Activated T-cell treated with anti-CD3 and anti-CD28 coated beads, Interleukin-2, amount 50 U/mL, for 72 hours (primary cell): Measurements from ENCODE around the gene CENPB. TPM values are rescaled to one million over a fixed set of nuclear protein-coding genes. Genes with fewer than 3 reads are reported as not detected.
A peak's percentile ranks its signal among the peaks of the same experiment; 100 is the strongest.

Experiments used
- ATAC-seq, 2 donors: fragments of 150-1000 bp; cut with Tn5 transposase; replicated peaks in 1 of 2; 2 replicates each; pipeline ENCODE4 v1.10.0; 2021; ENCODE audit warnings: moderate library complexity in 2 of 2, mild to moderate bottlenecking in 1 of 2
- DNase-seq, 2 donors: peaks; one replicate each; pipeline ENCODE4 v3.0.0; 2021 to 2022; ENCODE audit warnings: mixed read lengths in 1 of 2
- H3K27ac Mint-ChIP-seq: one replicate; pipeline ENCODE4 v1.8.0; 2022; ENCODE audit warnings: mild to moderate bottlenecking, moderate library complexity, mixed read lengths
- H3K27me3 Mint-ChIP-seq: one replicate; pipeline ENCODE4 v1.8.0; 2022; ENCODE audit warnings: low read depth, mixed read lengths
- H3K36me3 Mint-ChIP-seq, 2 donors: one replicate each; pipeline ENCODE4 v1.8.0; 2022; ENCODE audit warnings: mixed read lengths in 2 of 2, mild to moderate bottlenecking in 1 of 2; ENCODE audit not compliant: insufficient read depth in 2 of 2
- H3K4me1 Mint-ChIP-seq: one replicate; pipeline ENCODE4 v1.8.0; 2022; ENCODE audit warnings: low read depth, mixed read lengths
- H3K4me3 Mint-ChIP-seq, 2 donors: one replicate each; pipeline ENCODE4 v1.8.0; 2022; ENCODE audit warnings: mild to moderate bottlenecking in 2 of 2, mixed read lengths in 2 of 2, moderate library complexity in 2 of 2
- H3K9me3 Mint-ChIP-seq, 2 donors: one replicate each; pipeline ENCODE4 v1.8.0; 2022; ENCODE audit warnings: mixed read lengths in 2 of 2
- total RNA-seq, 2 donors: library from RNA; stranded (reverse); gene quantifications; one replicate each; pipeline ENCODE4 v1.2.3, GENCODE V29; 2022

Gene CENPB
- total RNA-seq, 2 donors from 2014 or later = 30.4 to 31.5 TPM

DNA sequence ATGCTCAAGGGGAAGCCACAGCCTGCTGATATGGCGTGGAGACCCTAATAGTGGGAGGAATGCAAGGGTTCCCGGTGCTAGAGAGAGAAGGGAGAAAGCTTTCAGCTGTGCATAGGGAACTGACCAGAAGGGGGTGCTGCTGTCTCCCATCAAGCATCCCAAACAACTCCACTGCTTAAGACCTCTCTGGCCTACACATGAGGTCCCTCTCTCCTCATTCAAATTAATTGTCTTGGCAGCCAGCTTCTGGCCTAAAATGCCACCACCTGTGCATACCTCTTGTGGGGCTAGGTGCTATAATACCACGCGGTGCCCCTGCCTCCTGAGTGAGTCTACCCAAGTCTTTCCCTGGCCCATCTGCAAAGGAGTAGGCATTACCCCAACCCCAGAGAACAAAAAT is 33.4 kb downstream of the CENPB start:
- ATAC-seq = peak; percentile 35 to 62
- Mint-ChIP-seq H3K9me3 (no peaks in the 10 kb centered on the region), H3K4me1 (peaks cover 13% of the 10 kb centered on the region), H3K4me3 (no peak overlapping the region), H3K36me3 (peaks cover 0 to 4% of the 10 kb centered on the region in 2 donors), H3K27me3 (no peaks in the 10 kb centered on the region), H3K27ac (no peak overlapping the region)
- DNase-seq = peak; percentile 60 to 68

DNA sequence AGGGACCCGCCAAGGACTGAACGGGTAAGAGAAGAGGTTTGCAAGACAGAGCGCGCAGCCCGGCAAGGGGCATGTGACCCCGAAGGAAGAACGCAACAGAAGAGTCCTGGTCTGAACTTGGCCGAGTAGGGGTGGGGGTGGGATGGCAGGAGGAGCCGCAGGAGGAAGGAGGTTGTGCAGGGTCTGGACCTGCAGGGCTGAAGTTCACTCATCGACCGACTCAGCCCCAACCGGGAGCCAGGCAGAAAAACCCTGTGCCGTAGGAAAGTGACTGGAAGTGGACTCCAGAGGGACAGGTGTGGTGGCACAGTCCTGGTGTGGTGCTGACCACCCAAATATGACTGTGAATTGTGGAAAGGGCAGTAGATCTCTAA is 34.2 kb downstream of the CENPB start:
- H3K4me3 Mint-ChIP-seq = peak overlapping the region; percentile 53 to 87
- DNase-seq (no peak), ATAC-seq (peak in 1 of 2 donors; percentile 4)
- H3K9me3 Mint-ChIP-seq = no peaks in the 10 kb centered on the region
- peaks cover 13% of the 10 kb centered on the region for H3K4me1 Mint-ChIP-seq
- H3K27me3 Mint-ChIP-seq = no peaks in the 10 kb centered on the region
- H3K27ac Mint-ChIP-seq = no peak overlapping the region
- no peaks in the 10 kb centered on the region for H3K36me3 Mint-ChIP-seq

DNA sequence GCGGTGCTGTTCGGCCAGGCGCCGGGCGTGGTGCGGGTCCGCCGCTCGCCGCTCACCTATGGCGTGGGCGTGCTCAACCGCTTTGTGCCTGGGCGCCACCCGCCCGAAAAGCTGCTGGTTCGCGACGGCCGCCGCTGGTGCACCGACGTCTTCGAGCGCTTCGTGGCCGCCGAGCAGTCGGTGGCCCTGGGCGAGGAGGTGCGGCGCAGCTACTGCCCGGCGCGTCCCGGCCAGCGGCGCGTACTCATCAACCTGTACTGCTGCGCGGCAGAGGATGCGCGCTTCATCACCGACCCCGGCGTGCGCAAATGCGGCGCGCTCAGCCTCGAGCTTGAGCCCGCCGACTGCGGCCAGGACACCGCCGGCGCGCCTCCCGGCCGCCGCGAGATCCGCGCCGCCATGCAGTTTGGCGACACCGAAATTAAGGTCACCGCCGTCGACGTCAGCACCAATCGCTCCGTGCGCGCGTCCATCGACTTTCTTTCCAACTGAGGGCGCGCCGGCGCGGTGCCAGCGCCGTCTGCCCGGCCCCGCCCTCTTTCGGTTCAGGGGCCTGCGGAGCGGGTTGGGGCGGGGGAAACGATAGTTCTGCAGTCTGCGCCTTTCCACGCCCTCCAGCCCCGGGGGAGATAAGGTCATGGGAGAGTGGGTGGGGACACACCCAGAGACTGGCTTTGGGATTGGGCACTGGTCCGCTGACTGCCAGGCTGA is 34.7 kb downstream of the CENPB start:
- peaks cover 13% of the 10 kb centered on the region for H3K4me1 Mint-ChIP-seq
- H3K27ac Mint-ChIP-seq = no peak overlapping the region
- H3K4me3 Mint-ChIP-seq = peak overlapping the region; percentile 53 to 87

DNA sequence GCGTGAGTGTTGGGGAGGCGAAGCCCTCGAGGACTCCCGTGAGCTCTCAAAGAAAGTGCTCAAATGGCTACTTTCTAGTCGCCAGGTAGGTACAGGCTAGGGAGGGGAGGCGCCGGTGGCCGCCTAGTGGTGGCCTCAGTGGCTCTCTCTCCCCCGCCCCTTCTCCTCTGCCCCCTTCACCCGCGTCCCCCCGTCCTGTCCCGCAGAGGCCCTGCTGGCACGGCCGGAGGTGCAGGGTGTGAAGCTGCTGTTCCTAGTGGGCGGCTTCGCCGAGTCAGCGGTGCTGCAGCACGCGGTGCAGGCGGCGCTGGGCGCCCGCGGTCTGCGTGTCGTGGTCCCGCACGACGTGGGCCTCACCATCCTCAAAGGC is 35.2 kb downstream of the CENPB start:
- Mint-ChIP-seq H3K36me3 (no peaks in the 10 kb centered on the region), H3K4me1 (peaks cover 13% of the 10 kb centered on the region), H3K27ac (no peak overlapping the region), H3K27me3 (no peaks in the 10 kb centered on the region), H3K9me3 (no peaks in the 10 kb centered on the region), H3K4me3 (no peak overlapping the region)
- DNase-seq (no peak), ATAC-seq (no peak)

More for the DNA sequence above, 34.7 kb downstream of the CENPB start:
- peak; percentile 40 to 80 for DNase-seq
- H3K9me3 Mint-ChIP-seq = no peaks in the 10 kb centered on the region
- H3K36me3 Mint-ChIP-seq = no peaks in the 10 kb centered on the region
- H3K27me3 Mint-ChIP-seq = no peaks in the 10 kb centered on the region
- peak; percentile 58 to 77 for ATAC-seq

DNA sequence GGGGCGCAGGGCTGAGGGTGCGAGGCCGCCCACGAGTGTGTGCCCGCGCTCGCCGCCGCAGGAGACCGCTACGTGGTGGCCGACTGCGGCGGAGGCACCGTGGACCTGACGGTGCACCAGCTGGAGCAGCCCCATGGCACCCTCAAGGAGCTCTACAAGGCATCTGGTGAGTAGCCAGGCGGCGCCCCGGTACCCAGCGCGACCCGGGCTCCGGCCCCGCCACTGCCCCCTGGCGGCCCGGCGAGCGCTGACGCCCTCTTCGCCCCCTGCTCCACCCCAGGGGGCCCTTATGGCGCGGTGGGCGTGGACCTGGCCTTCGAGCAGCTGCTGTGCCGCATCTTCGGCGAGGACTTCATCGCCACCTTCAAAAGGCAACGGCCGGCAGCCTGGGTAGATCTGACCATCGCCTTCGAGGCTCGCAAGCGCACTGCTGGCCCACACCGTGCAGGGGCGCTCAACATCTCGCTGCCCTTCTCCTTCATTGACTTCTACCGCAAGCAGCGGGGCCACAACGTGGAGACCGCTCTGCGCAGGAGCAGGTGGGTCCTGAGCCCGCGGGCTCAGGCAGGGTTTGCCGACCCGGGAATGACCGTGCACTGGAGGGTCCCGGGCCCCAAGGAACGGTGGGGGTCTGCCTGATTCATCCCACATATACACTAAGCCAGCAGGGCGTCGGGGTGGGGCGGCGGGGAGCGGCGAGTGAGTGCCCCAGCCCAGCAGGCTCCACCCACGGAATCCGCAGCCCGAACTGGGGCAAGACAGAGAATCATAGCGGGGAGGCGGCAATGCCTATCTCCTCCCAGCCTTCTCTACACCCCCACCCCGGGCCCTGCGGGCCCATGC is 36.6 kb downstream of the CENPB start:
- DNase-seq (peak; percentile 63 to 64), ATAC-seq (peak; percentile 56 to 57)
- Mint-ChIP-seq H3K27me3 (peaks cover under 1% of the 10 kb centered on the region), H3K9me3 (no peaks in the 10 kb centered on the region), H3K4me1 (peaks cover 21% of the 10 kb centered on the region), H3K27ac (no peak overlapping the region), H3K4me3 (no peak overlapping the region), H3K36me3 (no peaks in the 10 kb centered on the region)

DNA sequence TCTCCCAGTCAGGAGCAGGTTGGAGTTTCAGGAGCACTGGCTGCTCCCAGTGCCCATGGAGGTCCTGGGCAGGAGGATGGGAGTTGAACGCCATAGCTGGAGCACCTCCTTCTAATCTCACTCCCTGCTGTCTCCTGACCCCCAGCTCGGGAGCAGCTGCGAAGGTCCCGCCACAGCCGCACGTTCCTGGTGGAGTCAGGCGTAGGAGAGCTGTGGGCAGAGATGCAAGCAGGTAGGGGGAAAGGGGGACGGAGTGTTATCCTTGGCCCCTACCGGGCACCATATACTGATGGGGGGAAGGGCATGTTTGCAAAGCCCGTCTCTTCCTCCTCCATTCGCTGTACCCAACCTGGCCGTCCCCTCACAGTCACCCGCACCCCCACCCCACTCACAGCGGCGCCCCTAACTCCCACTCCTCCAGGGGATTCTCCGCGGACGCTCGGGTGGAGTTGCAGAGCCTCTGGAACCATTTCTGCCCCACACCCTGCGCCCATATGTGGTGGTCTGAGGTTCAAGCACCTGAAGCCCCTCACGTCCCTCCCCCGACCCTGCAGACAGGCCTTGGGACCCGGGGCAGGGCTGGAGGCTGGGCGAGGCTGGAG is 37.4 kb downstream of the CENPB start:
- no peak for ATAC-seq

DNA sequence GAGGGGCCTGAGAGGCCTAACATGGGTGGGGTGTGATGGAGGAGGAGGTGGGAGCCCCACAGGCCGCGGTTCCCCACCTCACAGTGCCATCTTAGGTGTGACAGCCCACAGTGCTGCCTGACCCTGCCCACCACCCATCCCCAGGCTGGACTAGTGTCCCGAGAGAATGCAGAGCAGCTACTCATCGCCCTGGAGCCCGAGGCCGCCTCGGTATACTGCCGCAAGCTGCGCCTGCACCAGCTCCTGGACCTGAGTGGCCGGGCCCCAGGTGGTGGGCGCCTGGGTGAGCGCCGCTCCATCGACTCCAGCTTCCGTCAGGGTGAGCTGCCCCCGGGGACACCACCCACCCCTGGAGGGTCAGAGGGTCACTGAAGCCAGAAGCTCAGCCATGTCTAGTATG is 38.5 kb downstream of the CENPB start:
- no peaks in the 10 kb centered on the region for H3K9me3 Mint-ChIP-seq
- H3K4me1 Mint-ChIP-seq = peaks cover 24% of the 10 kb centered on the region
- H3K4me3 Mint-ChIP-seq = no peak overlapping the region
- H3K27me3 Mint-ChIP-seq = peaks cover 9% of the 10 kb centered on the region
- H3K36me3 Mint-ChIP-seq = no peaks in the 10 kb centered on the region
- no peak overlapping the region for H3K27ac Mint-ChIP-seq
- no peak for ATAC-seq
- DNase-seq = no peak

More for the DNA sequence above, 37.4 kb downstream of the CENPB start:
- Mint-ChIP-seq H3K27ac (no peak overlapping the region), H3K27me3 (peaks cover 8% of the 10 kb centered on the region), H3K36me3 (no peaks in the 10 kb centered on the region), H3K4me1 (peaks cover 26% of the 10 kb centered on the region), H3K9me3 (no peaks in the 10 kb centered on the region), H3K4me3 (no peak overlapping the region)
- DNase-seq = no peak

DNA sequence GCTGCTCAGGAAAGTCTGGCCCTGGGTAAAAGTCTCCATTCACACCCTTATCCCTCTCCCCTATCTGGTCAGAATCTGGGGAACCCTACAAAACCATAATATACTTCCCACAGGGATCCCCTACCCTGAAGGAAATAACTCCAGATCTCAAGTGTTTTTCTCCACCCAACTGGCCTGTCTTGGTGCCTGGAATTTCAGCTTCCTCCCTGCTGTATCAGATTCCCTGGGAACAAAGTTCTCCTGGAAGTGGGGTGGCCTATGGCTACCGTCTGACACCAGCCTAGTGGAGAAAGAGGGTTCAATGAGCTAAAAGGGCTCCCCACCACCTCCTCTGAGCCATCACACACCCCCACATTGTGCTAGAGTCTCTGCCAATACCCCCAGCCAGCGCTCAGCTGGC is 39.1 kb downstream of the CENPB start:
- Mint-ChIP-seq H3K9me3 (no peaks in the 10 kb centered on the region), H3K4me3 (no peak overlapping the region), H3K27ac (no peak overlapping the region), H3K36me3 (no peaks in the 10 kb centered on the region), H3K4me1 (peaks cover 18% of the 10 kb centered on the region), H3K27me3 (peaks cover 9% of the 10 kb centered on the region)
- DNase-seq (no peak), ATAC-seq (no peak)

DNA sequence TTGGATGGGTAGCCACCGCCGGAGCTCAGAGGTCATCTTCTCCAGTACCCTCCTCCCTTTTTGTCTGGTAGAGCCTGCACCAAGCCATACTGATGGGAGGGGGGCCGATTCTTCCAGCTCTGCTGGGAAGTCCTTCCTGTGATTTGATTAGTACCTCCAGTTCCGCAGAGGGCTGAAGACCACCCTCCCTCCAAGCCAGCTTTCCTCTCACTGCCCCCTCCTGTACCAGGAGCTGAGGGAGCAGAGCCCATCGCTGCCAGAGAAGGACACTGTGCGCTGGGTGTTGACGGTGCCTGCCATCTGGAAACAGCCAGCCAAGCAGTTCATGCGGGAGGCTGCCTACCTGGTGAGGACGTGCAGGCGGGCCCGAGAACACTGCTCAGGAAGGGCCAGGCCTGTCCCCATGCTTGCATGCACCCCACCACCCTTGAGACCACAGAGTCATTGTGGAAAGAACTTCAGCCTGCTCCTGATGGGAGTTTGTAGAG is 40.8 kb downstream of the CENPB start:
- H3K27ac Mint-ChIP-seq = no peak overlapping the region
- no peak for ATAC-seq
- no peak for DNase-seq

DNA sequence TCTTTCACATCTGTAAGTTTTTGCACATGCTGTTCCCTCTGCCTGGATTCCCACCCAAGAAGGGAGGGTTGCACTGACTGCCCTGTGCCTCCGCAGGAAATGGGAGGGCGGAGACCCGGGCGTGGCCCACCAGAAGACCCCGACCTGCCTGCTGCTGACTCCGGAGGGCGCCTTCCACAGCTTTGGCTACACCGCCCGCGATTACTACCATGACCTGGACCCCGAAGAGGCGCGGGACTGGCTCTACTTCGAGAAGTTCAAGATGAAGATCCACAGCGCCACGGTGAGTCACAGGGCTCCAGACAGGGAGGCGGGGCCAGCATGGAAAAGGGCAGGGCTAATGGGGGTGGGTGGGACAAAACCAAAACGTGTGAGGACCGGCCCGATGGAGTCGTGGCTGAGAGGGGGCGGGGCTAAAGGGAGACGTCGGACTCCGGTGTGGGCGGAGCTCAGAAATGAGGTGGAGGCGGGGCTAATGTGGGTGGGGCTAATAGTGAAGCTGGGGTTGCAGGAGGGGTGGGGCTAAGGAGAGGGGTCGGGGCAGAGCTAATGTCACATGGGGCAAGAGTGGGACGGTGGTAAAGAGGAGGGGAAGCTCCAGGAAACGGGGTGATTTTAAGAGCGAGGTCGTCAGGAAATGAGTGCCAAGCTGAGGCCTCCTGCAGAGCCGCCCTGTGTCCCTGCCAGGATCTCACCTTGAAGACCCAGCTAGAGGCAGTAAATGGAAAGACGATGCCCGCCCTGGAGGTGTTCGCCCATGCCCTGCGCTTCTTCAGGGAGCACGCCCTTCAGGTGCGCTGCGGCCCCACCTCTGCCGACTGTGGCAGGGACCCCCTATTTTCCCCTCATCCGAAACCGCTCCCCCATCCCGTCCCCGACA is 41.5 kb downstream of the CENPB start:
- H3K9me3 Mint-ChIP-seq = no peaks in the 10 kb centered on the region
- peak overlapping the region; percentile 19 to 71 for H3K4me3 Mint-ChIP-seq
- peak; percentile 56 to 76 for DNase-seq
- H3K4me1 Mint-ChIP-seq = peaks cover 12% of the 10 kb centered on the region
- ATAC-seq = peak; percentile 64 to 74
- no peaks in the 10 kb centered on the region for H3K36me3 Mint-ChIP-seq
- peaks cover 9% of the 10 kb centered on the region for H3K27me3 Mint-ChIP-seq
- H3K27ac Mint-ChIP-seq = no peak overlapping the region

More for the DNA sequence above, 40.8 kb downstream of the CENPB start:
- H3K27me3 Mint-ChIP-seq = peaks cover 9% of the 10 kb centered on the region
- peak overlapping the region in 1 of 2 donors; percentile 71 for H3K4me3 Mint-ChIP-seq
- H3K4me1 Mint-ChIP-seq = peaks cover 12% of the 10 kb centered on the region
- H3K9me3 Mint-ChIP-seq = no peaks in the 10 kb centered on the region
- H3K36me3 Mint-ChIP-seq = no peaks in the 10 kb centered on the region

DNA sequence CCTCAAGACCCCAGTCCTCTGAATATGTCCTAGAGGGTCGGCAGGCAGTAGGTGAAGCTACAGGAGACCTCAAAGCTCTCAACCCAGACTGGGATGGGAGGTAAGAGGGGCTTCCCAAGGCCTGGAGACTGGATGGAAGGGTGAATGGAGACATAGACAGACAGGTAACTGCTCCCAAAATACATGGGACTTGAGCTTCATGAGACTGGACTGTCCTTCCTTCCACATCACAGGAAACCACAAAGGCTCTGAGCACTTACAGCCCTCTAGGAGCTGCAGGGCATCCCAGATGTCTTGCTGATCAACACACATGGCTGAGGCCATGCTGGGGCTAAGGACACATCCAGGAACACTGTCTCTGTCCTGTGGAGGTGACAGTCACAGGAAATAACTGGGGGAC is 42.5 kb downstream of the CENPB start:
- H3K4me1 Mint-ChIP-seq = peaks cover 12% of the 10 kb centered on the region
- H3K36me3 Mint-ChIP-seq = no peaks in the 10 kb centered on the region
- H3K4me3 Mint-ChIP-seq = no peak overlapping the region
- H3K27ac Mint-ChIP-seq = no peak overlapping the region
- H3K27me3 Mint-ChIP-seq = peaks cover 9% of the 10 kb centered on the region
- ATAC-seq (no peak), DNase-seq (no peak)
- no peaks in the 10 kb centered on the region for H3K9me3 Mint-ChIP-seq

DNA sequence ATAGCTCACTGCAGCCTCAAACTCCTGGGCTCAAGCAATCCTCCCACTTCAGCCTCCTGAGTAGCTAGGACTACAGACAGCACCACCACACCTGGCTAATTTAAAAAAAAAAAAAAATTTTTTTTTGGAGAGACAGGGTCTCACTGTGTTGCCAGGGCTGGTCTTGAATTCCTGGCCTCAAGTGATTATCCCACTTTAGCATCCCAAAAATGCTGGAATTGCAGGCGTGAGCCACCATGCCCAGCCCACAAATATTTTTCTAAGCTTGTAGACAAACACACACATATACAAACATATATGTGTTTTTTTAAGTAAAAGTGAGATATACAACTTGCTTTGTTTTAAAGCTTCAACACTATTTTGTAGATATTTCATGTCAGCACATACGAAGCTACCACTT is 43.3 kb downstream of the CENPB start:
- no peak for DNase-seq
- peaks cover 12% of the 10 kb centered on the region for H3K4me1 Mint-ChIP-seq
- peaks cover 9% of the 10 kb centered on the region for H3K27me3 Mint-ChIP-seq
- no peak for ATAC-seq
- no peak overlapping the region for H3K27ac Mint-ChIP-seq
- H3K4me3 Mint-ChIP-seq = no peak overlapping the region
- no peaks in the 10 kb centered on the region for H3K36me3 Mint-ChIP-seq
- no peaks in the 10 kb centered on the region for H3K9me3 Mint-ChIP-seq
